CD4-positive, alpha-beta T cell treated with Interleukin-21 for 1 hour (primary cell): ENCODE results near the gene PXDN.

ENCODE experiments used
- DNase-seq: peaks from one replicate; pipeline ENCODE4 v3.0.0-alpha.2; 2020

The PXDN gene

GRCh38 chr2:1751767-1752725, 7.7 kb upstream of the PXDN start:
- no peak for DNase-seq

- DNase-seq, result peak; percentile 30
Measured at GRCh38 chr2:1750933-1751766, 6.8 kb upstream of the PXDN start.

GRCh38 chr2:1750270-1750932, 6.1 kb upstream of the PXDN start:
- DNase-seq, result no peak

- no peak for DNase-seq
Measured at GRCh38 chr2:1749489-1750119, 5.3 kb upstream of the PXDN start.

- no peak for DNase-seq
Measured at GRCh38 chr2:1748741-1749488, 4.6 kb upstream of the PXDN start.

GRCh38 chr2:1748176-1748740, 3.9 kb upstream of the PXDN start:
- no peak for DNase-seq

- no peak for DNase-seq
Measured at GRCh38 chr2:1747065-1747941, 3.0 kb upstream of the PXDN start.

GRCh38 chr2:1746174-1747064, 2.1 kb upstream of the PXDN start:
- DNase-seq, result no peak

GRCh38 chr2:1745171-1746023, 1.1 kb upstream of the PXDN start:
- DNase-seq, result no peak

GRCh38 chr2:1744151-1744445, 217 bp downstream of the PXDN start:
- no peak for DNase-seq

- DNase-seq, result no peak
Measured at GRCh38 chr2:1743396-1744150, 742 bp downstream of the PXDN start.

- peak; percentile 22 for DNase-seq
Measured at GRCh38 chr2:1742681-1743395, 1.5 kb downstream of the PXDN start.

GRCh38 chr2:1742301-1742680, 2.0 kb downstream of the PXDN start:
- no peak for DNase-seq

GRCh38 chr2:1741851-1742250, 2.5 kb downstream of the PXDN start:
- no peak for DNase-seq

GRCh38 chr2:1740716-1741589, 3.4 kb downstream of the PXDN start:
- DNase-seq, result no peak
